OCI-LY1 (cell line): ENCODE data around the gene TRIM22.

Experiments
- H2AFZ ChIP-seq: fragments of 200-600 bp; sonication (generic), shearing (Covaris generic); 2 replicates; pipeline ENCODE4 v1.6.0; 2014; ENCODE audit warnings: antibody characterized with exemption, mild to moderate bottlenecking, low read length
- H3F3A ChIP-seq: fragments of 200-600 bp; sonication (generic), shearing (Covaris generic); 2 replicates; pipeline ENCODE4 v1.6.0; 2014; ENCODE audit warnings: mild to moderate bottlenecking, antibody characterized with exemption, low read length, moderate library complexity; ENCODE audit not compliant: insufficient read depth
- H3K27ac ChIP-seq: fragments of 200-600 bp; sonication (generic); 2 replicates; pipeline ENCODE4 v1.5.1; 2014; ENCODE audit warnings: low read length, mixed run types, mild to moderate bottlenecking, low read depth; ENCODE audit not compliant: poor library complexity, severe bottlenecking
- H3K27me3 ChIP-seq: fragments of 200-600 bp; sonication (generic); 2 replicates; pipeline ENCODE4 v1.6.0; 2014; ENCODE audit warnings: antibody characterized with exemption, mild to moderate bottlenecking, low read length, moderate library complexity; ENCODE audit not compliant: insufficient read depth
- H3K36me3 ChIP-seq: fragments of 200-600 bp; sonication (generic); 2 replicates; pipeline ENCODE4 v1.6.1; 2014; ENCODE audit warnings: mild to moderate bottlenecking, antibody characterized with exemption, low read length, moderate library complexity, mixed read lengths; ENCODE audit not compliant: insufficient read depth
- H3K4me1 ChIP-seq: fragments of 200-600 bp; sonication (generic); 2 replicates; pipeline ENCODE4 v1.5.1; 2014; ENCODE audit warnings: mild to moderate bottlenecking, low read length, moderate library complexity; ENCODE audit not compliant: insufficient read depth, severe bottlenecking
- H3K4me2 ChIP-seq: fragments of 200-600 bp; sonication (generic), shearing (Covaris generic); 2 replicates; pipeline ENCODE4 v1.6.1; 2014; ENCODE audit warnings: low read length
- H3K4me3 ChIP-seq: fragments of 200-600 bp; sonication (generic); 2 replicates; pipeline ENCODE4 v1.5.1; 2014; ENCODE audit warnings: low read length, low read depth, mild to moderate bottlenecking, mixed read lengths; ENCODE audit not compliant: poor library complexity, severe bottlenecking
- H3K79me2 ChIP-seq: fragments of 200-600 bp; shearing (Covaris generic); 2 replicates; pipeline ENCODE4 v1.6.1; 2016; ENCODE audit warnings: mixed run types, low read length, mixed read lengths; ENCODE audit not compliant: insufficient read depth
- H3K9ac ChIP-seq: fragments of 200-600 bp; sonication (generic), shearing (Covaris generic); 2 replicates; pipeline ENCODE4 v1.6.1; 2014; ENCODE audit warnings: mild to moderate bottlenecking, low read length, mixed read lengths
- H3K9me2 ChIP-seq: fragments of 200-600 bp; sonication (generic), shearing (Covaris generic); 2 replicates; pipeline ENCODE4 v1.6.1; 2014; ENCODE audit warnings: low read depth, mild to moderate bottlenecking, low read length, mixed read lengths
- H3K9me3 ChIP-seq: fragments of 200-600 bp; shearing (Covaris generic); 2 replicates; pipeline ENCODE4 v1.6.1; 2014; ENCODE audit warnings: low read length, mixed read lengths
- H4K20me1 ChIP-seq: fragments of 200-600 bp; sonication (generic), shearing (Covaris generic); 2 replicates; pipeline ENCODE4 v1.6.0; 2016; ENCODE audit warnings: mild to moderate bottlenecking, low read length; ENCODE audit not compliant: insufficient read depth
- CTCF ChIP-seq: fragments of 200-600 bp; sonication (generic), shearing (Covaris generic); IDR thresholded peaks from 2 replicates; pipeline ENCODE4 v1.5.1; 2017; ENCODE audit warnings: mild to moderate bottlenecking, antibody characterized with exemption, low read length, moderate library complexity, mixed read lengths
- EZH2 ChIP-seq: fragments of 200-600 bp; sonication (generic), shearing (Covaris generic); IDR thresholded peaks from 2 replicates; pipeline ENCODE4 v1.8.0; 2017; ENCODE audit warnings: borderline replicate concordance, mixed run types, mild to moderate bottlenecking, antibody characterized with exemption, low read length, moderate library complexity, mixed read lengths

The TRIM22 gene

GRCh38 chr11:5737670-5738392 is 48.2 kb downstream of the TRIM22 start:
- H3K4me1 ChIP-seq = no peaks in the 10 kb centered on the region
- TF ChIP-seq CTCF (no peak), EZH2 (no peak)

GRCh38 chr11:5738431-5738830 is 48.8 kb downstream of the TRIM22 start:
- Histone ChIP-seq H3K4me3 (no peak overlapping the region), H3K9me3 (no peaks in the 10 kb centered on the region), H3F3A (no peaks in the 10 kb centered on the region), H2AFZ (no peak overlapping the region), H3K36me3 (no peaks in the 10 kb centered on the region), H3K27ac (no peak overlapping the region), H3K27me3 (no peaks in the 10 kb centered on the region), H4K20me1 (no peaks in the 10 kb centered on the region), H3K79me2 (no peaks in the 10 kb centered on the region), H3K9ac (no peak overlapping the region), H3K4me1 (no peaks in the 10 kb centered on the region), H3K9me2 (no peaks in the 10 kb centered on the region), H3K4me2 (no peak overlapping the region)
- TF ChIP-seq EZH2 = no peak
- no peak for TF ChIP-seq CTCF

More at GRCh38 chr11:5737670-5738392, 48.2 kb downstream of the TRIM22 start:
- Histone ChIP-seq H3K9ac (no peak overlapping the region), H3K79me2 (no peaks in the 10 kb centered on the region), H3K9me3 (no peaks in the 10 kb centered on the region), H3F3A (no peaks in the 10 kb centered on the region), H4K20me1 (no peaks in the 10 kb centered on the region), H3K4me3 (no peak overlapping the region), H2AFZ (no peak overlapping the region), H3K27me3 (no peaks in the 10 kb centered on the region), H3K9me2 (no peaks in the 10 kb centered on the region), H3K4me2 (no peak overlapping the region), H3K27ac (no peak overlapping the region), H3K36me3 (no peaks in the 10 kb centered on the region)

GRCh38 chr11:5746614-5747013 is 57.0 kb downstream of the TRIM22 start:
- Histone ChIP-seq H4K20me1 (no peaks in the 10 kb centered on the region), H3K27me3 (no peaks in the 10 kb centered on the region), H3K4me2 (no peak overlapping the region), H3K4me3 (no peak overlapping the region), H2AFZ (no peak overlapping the region), H3K4me1 (no peaks in the 10 kb centered on the region), H3K9ac (no peak overlapping the region), H3K27ac (no peak overlapping the region), H3K9me3 (no peaks in the 10 kb centered on the region), H3K9me2 (no peaks in the 10 kb centered on the region; the same call in 1 of the 2 replicates), H3K36me3 (no peaks in the 10 kb centered on the region), H3K79me2 (no peaks in the 10 kb centered on the region), H3F3A (no peaks in the 10 kb centered on the region)
- no peak for TF ChIP-seq EZH2
- TF ChIP-seq CTCF = no peak
